ENCODE data around the gene BAHCC1.

BAHCC1 gene

DNA sequence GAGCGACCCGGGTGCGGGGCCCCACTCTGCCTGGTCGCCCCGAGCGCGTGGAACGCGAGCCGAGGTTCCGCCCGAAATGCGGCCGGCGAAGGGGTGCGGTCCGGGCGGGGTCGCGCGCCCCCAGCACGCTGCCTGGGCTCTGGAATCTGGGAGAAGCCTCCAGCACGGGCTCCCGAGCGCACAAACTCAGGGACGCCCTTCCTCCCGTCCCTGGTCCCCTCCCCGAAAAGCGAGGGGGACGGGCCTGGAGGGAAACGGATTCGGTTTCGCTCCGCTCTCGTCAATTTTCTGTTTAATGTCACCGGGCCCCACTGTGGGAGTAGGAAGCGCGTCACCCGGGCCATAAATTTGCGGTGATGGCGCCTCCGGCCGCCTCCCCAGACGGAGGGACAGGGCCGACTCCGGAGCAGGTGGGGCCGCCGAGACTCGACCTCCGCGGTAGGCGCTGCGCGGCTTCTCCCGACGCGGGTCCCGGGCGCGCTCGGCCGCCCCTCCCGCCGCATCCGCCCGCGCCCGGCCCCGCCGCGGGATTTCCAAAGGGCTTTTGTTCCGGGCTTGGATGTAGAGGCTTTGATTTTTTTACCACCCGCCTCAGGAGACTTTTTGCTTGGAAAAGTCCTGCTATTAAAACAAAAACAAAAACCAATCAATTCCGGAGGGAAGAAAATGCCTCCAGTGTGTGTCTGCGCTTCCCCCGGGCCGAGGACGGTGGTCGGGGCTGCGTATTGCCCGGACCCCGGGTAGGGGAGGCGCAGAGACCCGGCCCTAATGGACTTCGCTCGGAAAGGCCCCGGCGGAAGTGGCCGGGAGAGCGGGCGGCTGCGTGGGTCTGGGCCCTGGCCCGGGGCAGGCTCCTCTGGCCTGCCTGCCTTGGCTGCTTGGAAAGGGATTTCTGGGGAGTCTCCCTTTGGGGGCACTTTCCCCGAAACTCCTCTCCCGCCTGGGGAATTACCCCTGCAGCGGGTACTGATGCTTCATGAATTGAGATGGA is 7.9 kb upstream of the BAHCC1 start:
- no peak for DNase-seq

DNA sequence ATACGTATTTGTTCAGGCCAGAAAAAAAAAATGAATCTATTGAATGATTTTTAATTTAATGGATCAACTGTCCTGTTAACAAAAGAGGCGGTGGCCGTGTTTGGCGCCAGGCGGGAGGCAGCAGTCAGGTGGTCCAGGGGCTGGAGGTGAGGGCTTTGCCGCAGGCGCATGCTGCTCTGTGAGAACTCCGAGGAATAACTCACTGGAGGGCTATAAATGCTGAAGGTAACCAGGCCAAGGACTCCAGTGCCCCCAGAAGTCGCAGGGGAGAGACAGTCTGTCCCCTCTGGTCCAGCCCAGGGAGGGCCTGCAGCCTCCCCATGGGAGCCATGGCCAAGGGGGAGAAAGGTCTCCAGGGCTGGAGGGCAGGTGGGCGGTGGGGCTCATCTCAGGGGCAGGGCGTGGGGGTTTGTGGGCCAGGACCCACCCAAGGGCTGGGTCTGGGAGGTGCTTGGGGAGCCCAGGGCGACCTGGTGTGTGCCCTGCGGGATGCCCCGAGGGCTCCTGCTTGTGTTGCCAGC is 7.1 kb upstream of the BAHCC1 start:
- DNase-seq: no peak

DNA sequence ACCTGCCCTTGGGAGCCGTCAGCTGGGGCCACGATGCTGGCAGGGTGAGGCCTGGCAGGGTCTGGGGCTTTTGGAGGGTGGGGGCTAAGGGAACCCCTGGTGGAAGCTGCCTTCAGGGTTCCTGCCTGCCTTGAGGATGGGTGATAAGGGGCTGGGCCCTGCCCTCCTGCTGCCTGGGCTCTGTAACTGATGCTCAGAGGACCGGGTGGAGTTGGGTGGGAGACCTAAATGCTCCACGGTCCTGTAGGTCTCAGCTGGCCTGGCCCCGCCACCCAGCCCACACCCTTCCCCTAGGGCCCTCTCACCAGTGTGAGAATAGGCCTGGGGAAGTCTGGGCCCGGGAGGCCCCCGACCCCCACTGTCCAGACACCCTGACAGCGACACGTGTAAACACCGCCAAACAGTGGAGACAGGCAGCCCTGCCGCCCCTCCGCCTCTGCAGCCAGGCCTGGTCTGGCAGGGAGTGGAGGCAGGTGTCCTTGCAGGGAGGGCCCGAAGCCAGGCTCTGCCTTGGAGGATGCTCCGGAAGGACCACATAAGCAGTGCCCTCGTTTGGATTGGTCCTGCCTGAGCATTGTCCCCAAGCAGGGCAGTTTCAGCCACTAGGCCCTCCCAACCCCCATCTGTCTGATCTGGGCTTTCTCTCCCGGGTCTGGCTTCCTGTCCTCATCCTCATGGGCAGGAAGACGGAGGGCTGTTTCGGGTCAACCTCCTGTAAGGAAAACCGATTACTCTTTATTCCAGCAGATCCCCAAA is 6.5 kb upstream of the BAHCC1 start:
- DNase-seq: no peak

DNA sequence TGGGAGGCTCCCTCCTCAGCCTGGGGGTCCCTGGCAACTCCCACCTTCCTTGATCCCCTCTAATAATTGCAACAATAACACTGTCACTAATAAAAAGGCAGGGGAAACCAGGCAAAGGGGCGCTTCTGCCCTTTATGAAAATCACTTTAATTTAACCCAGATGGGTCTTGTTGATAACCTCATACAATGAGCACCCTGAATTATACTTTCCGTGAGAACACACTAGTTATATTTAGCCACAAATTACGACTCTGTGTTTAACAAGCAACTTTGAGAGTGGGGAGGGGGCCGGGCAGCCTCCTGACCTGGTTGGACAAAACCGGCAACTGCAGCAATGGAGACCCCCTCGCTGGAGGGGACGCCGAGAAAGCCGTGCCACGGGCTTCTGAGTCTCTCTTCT is 5.7 kb upstream of the BAHCC1 start:
- DNase-seq: no peak

DNA sequence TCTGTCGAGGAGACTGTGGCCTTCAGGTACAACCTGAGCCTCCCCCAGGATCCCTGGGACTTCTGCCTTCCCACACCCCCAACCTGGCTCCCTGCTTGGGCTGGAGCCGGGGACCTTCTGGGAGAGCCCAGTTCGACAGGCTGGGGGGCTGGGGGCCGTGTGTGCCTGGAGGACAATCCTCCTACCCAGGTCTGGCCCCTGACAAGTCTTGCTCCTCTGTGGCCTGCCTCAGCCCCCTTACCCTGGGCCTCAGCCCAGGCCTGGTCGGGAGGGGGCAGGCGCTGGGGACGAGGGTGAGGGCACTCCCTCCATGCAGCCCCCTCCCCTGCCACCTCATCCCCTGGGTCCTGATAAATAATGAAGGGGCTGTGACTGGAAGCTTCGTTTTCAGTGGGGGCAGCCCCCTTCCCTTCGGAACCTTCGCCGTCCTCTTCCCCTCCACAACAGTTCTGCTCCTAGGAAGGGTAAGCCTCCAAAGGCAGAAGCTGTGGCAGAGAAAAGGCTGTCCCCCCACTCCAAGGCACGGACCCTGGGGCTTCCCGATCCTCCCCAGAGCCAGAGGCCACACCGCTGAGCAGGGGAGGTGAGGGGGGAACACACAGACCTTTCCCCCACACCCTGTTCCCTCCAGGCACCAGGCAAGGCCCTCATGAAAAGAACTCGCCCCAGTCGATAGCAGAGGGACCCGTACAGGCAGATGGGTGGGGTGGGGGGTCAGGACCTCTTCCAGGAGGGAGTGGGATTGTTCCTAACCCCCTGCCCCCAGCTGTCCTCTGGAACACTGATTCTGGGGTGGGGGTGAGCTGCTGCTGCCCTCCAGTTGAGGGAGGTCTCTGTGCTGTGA is 5.0 kb upstream of the BAHCC1 start:
- no peak for DNase-seq

DNA sequence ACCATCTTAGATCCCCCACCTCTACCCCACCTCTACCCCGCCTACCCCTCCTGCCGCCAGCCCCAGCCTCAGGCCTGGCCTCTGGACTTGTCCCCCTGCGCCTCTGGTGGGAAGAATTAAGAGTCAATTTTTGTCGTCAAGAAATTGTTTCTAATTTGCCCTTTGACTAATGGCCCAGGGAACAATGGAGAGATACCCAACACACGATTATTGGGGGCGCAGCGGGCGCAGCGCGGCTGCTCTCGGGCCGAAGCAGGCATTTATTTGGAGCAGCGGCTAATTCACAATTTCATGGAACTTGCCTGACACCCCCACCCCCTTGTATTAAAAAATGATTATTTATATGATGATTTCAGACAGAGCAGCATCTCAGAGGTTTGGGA is 4.4 kb upstream of the BAHCC1 start:
- no peak for DNase-seq

DNA sequence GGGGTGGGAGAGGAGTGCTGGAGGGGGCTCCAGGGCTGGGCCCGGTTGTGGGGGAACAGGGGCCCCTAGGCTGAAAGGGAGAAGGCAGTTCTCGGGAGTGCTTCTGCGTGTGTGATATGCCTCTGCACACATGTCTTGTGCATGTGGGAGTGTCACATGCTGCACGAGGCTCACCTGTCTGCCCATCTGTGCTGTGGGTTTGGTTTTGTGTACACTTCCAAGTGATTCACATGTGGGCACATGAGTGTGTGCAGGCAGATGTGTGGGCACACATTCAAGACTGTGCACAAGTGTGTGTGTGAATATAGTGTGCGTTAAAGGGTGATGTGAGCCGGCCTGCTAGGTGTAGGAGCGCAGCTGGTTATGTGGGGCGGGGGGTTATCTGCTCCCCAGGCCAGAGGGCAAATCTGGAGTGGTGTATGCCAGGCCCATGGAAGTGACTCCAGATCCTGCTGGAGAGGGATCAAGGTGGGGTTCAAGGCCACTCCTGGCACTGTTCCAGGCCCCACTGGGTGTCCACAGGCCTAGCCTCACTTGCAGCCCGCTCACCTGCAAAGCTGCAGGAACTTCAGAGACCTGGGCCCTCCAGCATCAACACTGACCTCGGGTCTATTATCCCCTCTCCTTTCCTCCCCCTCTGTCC is 3.8 kb upstream of the BAHCC1 start:
- no peak for DNase-seq

DNA sequence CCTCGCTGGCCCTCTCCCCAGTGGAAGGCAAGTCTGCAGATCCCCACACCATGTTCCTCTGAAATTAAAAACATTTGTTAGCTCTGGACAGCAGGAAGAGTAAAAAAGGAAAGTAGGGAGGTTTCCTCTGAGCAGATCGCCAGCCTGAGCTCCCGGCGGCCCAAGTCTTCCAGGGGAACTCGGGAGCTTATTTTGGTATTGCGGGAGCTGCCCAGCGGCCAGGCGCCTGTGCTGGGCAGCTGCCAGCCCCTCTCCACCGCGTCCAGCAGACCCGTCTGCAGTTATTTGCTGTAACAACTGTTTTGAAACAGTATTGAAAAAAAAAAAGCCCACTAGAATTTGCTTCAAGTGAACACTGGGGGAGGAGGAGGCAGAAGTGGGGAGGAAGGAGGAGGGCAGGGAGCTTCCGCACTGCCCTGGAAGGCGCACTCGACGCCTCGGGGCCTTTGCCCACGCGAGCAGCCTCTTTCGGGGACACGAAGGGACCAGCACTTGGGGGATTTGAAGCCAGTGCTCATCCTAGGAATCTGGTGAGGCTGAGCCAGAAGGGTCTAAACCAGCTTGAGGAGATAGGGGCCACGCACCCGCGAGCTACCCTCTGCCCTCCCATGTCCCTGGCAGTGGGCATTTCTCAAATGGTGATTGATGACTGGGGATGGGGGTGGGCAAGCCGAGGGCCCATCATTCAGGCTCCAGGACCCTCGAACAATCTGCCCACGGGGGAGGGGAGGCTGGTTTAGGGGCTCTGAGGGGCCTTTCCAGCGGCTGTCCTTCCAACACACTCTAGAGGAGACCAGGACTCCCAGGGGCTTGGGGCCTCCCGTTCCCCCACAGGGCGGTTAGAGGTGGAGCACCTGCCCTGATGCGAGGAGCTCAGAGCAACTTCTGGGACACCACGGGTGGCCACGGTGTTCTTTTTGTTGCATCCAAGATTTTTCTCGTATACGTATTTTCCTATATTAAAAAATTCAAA is 3.0 kb upstream of the BAHCC1 start:
- no peak for DNase-seq

DNA sequence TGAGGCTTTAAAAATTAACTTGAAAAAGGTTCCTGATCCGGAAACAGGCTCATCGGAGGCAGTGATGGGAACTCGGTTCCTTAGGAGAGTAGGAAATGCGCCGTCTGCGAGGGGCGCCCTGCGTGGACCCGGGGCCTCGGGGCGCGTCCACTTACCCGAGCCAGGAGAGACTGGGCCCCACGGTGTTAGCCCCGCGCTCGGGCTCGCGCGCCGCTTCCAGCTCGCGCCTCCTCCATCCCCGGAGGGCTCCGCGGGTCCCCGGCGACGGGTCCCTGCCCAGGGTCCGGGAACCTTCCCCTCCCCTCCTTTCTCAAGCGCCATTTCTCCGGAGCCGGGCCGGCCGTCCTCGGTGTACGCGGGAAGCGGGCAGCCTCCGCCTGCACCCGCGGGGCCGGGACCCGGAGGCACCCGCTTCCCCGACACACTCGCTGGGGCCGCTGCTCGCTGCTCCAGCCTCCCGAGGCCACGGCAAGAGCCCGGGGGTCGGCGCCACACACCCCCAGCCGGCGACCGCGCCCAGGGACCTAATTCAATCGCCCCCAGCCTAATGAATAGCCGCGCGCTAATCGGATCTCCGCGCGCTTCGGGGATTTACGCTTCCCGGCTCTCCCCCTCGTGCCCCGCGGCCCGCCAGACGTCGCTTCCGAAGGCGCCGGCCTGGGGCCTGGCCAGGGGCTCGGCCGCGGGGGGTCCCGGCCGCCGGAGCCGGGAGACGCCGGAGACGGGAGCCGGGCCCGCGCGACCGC is 2.2 kb upstream of the BAHCC1 start:
- DNase-seq: no peak

DNA sequence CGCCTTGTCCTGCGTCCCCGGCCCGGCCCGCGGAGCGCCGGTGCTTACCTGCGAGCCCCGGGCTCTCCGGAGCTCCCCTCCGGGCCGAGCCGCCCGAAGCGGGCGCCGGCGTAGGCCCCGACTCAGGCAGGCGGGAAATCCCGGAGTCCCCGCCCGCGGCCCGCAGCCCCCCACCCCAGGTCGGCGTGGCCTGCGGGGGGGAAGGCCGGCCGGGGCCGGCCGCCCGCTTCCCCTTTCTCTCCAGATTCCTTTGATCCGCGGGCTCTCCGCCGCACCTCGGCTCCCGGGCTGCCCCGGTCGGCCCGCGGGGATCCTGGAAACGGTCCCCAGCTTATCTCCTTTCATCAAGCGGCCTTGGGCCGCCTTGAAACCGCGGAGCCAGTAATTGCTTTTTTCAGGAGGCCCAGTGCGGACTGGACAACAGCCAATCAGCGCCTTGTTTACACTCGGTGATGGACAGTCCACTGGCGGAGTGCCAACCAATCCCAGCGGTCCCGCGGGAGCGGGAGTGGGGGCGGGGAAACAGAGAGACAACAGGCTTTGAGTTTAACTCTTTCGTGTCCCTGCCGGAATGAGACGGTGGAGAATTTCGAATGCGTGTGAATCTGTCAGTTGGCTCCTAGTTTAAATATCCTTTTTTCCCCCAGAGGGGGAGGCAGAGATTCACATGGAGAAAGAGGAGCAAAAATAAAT is 1.4 kb upstream of the BAHCC1 start:
- DNase-seq: no peak

DNA sequence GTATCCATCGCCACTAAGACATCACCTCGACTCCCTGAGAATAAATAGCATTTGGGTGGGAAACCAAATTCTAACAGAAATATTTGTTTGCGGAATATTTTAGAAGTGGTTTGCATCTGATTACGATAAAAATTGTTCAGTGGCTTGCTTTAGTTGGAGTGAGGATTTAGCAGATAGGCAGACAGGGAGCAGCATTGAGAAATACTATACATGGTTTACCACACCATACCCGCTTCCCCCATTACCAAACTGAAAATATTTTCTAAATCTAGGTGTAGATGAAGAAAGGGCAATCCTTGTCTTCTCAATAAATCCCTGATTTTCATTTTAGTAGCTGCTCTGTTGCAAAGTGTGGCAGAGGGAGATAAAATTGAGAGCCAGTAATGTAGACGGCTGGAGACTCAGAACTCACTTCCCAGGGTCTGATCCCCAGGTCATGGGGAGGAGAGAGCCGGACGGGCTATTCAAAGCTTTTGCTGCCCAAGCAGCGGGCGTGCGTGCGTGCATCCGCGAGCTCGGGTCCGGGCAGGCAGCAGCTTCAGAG is 808 bp upstream of the BAHCC1 start:
- DNase-seq: no peak

DNA sequence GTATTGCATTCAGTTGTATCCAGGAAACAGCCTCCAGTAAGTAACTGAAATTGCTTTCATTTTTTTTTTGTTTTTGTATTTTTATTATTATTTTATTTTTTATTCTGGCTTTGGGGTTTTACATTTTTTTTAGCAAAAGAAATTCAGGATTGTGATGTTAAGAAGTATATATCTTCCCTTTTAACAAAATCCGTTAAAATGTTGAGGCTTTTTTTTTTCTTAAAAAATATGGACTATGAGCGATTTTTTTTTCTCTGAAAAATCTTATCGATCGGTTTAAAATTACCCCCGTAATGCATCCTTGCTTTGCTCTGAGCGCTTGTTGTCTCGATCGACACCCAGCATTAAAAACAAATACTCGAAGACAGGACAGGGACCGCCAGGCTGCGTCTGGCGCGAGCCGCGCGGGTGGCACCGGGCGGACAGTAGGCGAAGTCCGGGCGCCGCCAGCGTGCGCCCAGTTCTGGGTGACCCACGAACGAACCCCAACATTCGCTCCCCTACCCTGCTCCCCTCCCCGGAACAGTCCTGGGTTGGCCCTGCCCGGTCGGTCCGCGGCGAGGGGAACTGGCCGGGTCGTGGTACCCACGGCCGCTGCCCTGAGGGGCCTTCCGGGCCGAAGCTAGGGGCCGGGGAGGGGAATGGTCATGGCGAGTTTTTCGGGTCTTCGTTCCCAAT is 482 bp downstream of the BAHCC1 start:
- DNase-seq: no peak

DNA sequence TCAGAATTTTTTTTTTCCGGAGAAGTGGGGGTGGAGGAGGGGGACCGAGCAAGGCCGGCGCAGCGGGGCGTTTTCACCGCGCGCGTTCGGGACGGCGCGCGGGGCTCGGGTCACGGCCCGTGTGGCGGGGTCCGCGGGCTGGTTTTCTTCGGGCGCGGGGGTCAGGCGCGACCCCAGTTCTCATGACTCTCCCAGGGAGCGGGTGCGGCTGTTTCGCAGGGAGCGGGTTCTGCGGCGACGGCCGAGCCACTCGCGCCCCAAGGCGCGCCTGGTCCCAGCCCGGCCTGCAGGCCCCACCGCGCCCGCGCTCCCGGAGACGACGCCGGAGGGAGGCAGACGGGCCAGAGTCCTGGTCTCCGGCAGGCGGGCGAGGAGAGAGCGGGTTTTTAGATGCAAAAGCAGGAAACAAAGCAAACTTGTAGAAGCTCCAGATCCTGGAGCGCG is 1.0 kb downstream of the BAHCC1 start:
- no peak for DNase-seq

DNA sequence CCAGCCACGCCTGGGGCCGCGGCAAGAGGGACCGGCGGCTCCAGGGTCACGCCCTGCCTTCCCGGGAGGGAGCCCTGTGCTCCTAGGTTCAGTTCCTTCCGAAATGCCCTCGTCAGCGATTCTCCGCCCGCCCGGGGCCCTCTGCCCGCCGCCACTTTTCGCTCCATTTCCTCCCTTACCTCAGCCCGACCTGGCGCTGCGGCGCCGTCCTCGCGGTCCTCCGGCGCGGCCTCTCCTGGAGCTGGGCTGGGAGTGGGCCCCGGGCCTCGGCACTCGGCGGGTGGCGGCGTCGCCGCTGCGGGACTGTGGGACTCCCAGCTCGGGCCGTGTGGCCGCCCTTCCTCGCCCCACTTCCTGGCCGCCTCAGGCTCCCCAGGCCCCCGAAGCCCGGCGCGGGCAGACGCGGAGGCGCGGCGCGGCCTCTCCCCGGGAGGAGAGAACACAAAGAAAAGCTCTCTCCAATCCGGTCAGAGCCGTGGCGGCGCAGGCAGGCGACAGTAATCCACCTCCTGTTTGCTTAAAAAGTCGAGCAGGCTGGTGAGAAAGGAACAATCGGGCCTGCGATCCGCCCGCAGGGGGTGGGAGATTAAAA is 1.6 kb downstream of the BAHCC1 start:
- no peak for DNase-seq

DNA sequence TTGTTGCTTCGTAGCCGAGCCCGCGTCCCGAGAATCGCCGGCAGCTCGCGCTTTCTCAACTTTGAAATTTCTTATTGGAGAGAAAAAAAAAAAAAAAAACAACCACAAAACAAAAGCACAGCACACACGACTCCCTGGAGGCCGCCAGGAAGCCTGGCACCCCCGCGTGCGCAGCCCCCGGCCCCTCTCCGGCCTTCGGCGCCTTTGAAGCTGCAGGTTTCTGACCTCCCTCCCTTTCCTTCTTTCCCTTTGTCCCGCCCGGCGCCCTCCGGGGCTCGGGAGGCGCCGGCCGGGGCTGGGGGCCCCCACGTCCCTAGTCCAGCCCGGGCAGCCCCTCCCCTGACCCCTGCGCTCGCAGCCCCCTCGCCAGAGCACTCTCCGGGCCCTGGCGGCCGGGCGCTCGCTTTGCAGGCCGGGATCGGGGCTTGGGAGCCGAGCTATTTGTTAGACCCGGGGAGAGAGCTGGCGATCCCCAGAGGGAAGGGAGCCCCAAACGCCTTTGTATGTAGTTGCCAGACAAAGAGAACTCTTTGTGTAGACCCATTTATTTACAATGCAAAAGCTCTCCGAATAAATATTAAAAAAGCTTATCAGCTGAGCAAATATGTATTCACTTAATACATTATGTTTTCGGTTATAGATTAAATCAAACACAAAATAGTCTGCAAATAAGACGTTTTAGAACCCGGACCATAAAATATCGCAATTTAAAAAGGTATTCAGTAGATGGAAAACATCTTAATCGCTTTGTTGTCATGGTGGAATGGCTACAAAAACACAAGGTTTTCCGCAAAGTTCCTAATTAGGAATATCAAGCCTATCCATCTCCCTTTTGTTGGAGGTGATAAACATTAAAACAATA is 2.3 kb downstream of the BAHCC1 start:
- no peak for DNase-seq

DNA sequence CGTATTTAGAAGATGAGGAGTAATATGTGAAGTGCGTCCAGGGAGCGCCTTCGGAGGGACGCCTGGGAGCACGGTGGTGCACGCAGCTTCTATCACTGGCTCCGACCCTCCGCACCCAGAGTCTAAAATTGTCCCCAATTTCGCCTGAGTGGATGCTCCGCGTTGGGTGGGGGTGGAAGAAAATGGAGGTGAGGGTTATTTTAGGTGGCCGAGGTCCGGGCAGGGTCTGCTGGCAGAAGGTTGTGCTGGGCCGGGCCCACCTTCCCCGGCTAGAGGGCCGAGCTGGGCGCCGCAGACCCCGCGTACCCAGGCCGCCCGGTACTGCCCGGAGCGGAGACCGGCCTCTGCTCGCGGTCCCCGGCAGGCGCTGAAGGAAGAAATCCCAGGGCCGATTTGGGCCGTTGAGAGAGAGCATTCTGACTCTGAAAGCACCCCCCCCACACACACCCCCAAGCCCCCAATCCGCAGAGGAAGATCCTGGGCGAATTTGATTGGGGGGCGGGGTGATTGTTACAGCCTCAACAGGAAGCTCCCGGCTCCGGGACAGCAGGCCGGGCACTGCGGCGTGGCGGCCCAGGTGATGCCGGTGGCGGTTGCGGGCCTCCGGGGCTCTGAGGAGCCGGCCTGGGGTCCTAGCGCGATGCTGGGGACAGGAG is 3.0 kb downstream of the BAHCC1 start:
- DNase-seq: no peak
